ENCODE results near the gene TMEM14B.

- TF ChIP-seq, protein P1, sequence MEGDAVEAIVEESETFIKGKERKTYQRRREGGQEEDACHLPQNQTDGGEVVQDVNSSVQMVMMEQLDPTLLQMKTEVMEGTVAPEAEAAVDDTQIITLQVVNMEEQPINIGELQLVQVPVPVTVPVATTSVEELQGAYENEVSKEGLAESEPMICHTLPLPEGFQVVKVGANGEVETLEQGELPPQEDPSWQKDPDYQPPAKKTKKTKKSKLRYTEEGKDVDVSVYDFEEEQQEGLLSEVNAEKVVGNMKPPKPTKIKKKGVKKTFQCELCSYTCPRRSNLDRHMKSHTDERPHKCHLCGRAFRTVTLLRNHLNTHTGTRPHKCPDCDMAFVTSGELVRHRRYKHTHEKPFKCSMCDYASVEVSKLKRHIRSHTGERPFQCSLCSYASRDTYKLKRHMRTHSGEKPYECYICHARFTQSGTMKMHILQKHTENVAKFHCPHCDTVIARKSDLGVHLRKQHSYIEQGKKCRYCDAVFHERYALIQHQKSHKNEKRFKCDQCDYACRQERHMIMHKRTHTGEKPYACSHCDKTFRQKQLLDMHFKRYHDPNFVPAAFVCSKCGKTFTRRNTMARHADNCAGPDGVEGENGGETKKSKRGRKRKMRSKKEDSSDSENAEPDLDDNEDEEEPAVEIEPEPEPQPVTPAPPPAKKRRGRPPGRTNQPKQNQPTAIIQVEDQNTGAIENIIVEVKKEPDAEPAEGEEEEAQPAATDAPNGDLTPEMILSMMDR (IDR thresholded peaks at IDR 0.05; ENCODE audit: low read depth, low read length, missing input control) = no peak
- TF ChIP-seq ATF3 (IDR thresholded peaks at IDR 0.05) (no peak), EGR1 (IDR thresholded peaks at IDR 0.05; ENCODE audit: low read depth in 2 of 2) (no peak), SP1 (IDR thresholded peaks at IDR 0.05) (no peak), GABPA (IDR thresholded peaks at IDR 0.05 in 1 of 2, conservative IDR thresholded peaks at IDR 0.05 in 1 of 2) (no peak), TAF1 (conservative IDR thresholded peaks at IDR 0.05) (no peak), RAD21 (IDR thresholded peaks at IDR 0.05) (no peak), REST (IDR thresholded peaks at IDR 0.05) (no peak), RXRA (IDR thresholded peaks at IDR 0.05) (no peak), YY1 (IDR thresholded peaks at IDR 0.05) (no peak), HNF4G (IDR thresholded peaks at IDR 0.05) (no peak), JUND (IDR thresholded peaks at IDR 0.05) (no peak)
- TF ChIP-seq, protein P2, sequence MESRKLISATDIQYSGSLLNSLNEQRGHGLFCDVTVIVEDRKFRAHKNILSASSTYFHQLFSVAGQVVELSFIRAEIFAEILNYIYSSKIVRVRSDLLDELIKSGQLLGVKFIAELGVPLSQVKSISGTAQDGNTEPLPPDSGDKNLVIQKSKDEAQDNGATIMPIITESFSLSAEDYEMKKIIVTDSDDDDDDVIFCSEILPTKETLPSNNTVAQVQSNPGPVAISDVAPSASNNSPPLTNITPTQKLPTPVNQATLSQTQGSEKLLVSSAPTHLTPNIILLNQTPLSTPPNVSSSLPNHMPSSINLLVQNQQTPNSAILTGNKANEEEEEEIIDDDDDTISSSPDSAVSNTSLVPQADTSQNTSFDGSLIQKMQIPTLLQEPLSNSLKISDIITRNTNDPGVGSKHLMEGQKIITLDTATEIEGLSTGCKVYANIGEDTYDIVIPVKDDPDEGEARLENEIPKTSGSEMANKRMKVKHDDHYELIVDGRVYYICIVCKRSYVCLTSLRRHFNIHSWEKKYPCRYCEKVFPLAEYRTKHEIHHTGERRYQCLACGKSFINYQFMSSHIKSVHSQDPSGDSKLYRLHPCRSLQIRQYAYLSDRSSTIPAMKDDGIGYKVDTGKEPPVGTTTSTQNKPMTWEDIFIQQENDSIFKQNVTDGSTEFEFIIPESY (IDR thresholded peaks at IDR 0.05) = no peak
These were observed 5.4 kb upstream of the TMEM14B start for GRCh38 chr6:10742251-10742650.
